K562 (cell line): ENCODE data around the gene DPAGT1. TPM values are rescaled to one million over a fixed set of nuclear protein-coding genes. Genes with fewer than 3 reads are reported as not detected.

ENCODE experiments used
- CXXC5 ChIP-seq: fragments of 250-450 bp; sonication (Bioruptor Pico); IDR thresholded peaks from 2 replicates; pipeline ENCODE4 v1.8.0; 2022; ENCODE audit warnings: inconsistent platforms, mild to moderate bottlenecking, moderate library complexity
- E2F6 ChIP-seq, 2 experiments: IDR thresholded peaks; 2 replicates each; pipeline ENCODE4 v1.6.1; 2011; ENCODE audit warnings: borderline replicate concordance in 1 of 2, control low read depth in 1 of 2, low read depth in 1 of 2, low read length in 1 of 2, mild to moderate bottlenecking in 1 of 2, mixed read lengths in 1 of 2, moderate library complexity in 1 of 2; ENCODE audit not compliant: insufficient read depth in 1 of 2, insufficient read length in 1 of 2, poor library complexity in 1 of 2, severe bottlenecking in 1 of 2; ENCODE audit errors: extremely low read depth in 1 of 2
- ESRRA ChIP-seq: fragments of 450-650 bp; IDR thresholded peaks from 2 replicates; pipeline ENCODE4 v1.6.1; 2014; ENCODE audit warnings: low read depth, mild to moderate bottlenecking, moderate library complexity, borderline replicate concordance
- ETS2 ChIP-seq: IDR thresholded peaks from 2 replicates; pipeline ENCODE4 v1.6.1; 2016; ENCODE audit warnings: borderline replicate concordance, missing genetic modification characterization, mild to moderate bottlenecking, moderate library complexity, missing compliant biosample characterization; ENCODE audit not compliant: poor library complexity, severe bottlenecking
- FOS ChIP-seq: IDR thresholded peaks from 3 replicates; pipeline ENCODE4 v1.6.1; 2011; ENCODE audit not compliant: insufficient read length; ENCODE audit errors: extremely low read depth
- FOXK2 ChIP-seq, 2 experiments: fragments of 450-650 bp; IDR thresholded peaks in 1 of 2; conservative IDR thresholded peaks in 1 of 2; 2 replicates each; pipeline ENCODE4 v1.6.1; 2016; ENCODE audit warnings: low read depth in 2 of 2, mild to moderate bottlenecking in 1 of 2
- FOXO4 ChIP-seq: fragments of 450-650 bp; formaldehyde crosslinking; IDR thresholded peaks from 2 replicates; pipeline ENCODE4 v1.4.0; 2020; ENCODE audit warnings: mild to moderate bottlenecking, moderate library complexity
- GTF2E2 ChIP-seq: fragments of 200-800 bp; sonication (Bioruptor generic); IDR thresholded peaks from 2 replicates; pipeline ENCODE4 v1.6.1; 2016; ENCODE audit warnings: missing genetic modification characterization, missing compliant biosample characterization
- HCFC1 ChIP-seq: IDR thresholded peaks from 2 replicates; pipeline ENCODE4 v1.6.1; 2012; ENCODE audit warnings: low read depth, low read length, improper control_type of control experiment
- KAT7 ChIP-seq: sonication (generic); formaldehyde crosslinking; IDR thresholded peaks from 2 replicates; pipeline ENCODE4 v1.8.0; 2022; ENCODE audit warnings: missing genetic modification reagents, mild to moderate bottlenecking, borderline replicate concordance
- MAZ ChIP-seq, 2 experiments: fragments of 450-650 bp in 1 of 2; sonication (generic) in 1 of 2; formaldehyde crosslinking; IDR thresholded peaks in 1 of 2; conservative IDR thresholded peaks in 1 of 2; 2 replicates each; pipeline versions ENCODE4 v1.4.0 to v1.5.0; 2020; ENCODE audit warnings: mild to moderate bottlenecking in 1 of 2, missing genetic modification reagents in 1 of 2
- MCM7 ChIP-seq, 2 experiments: fragments of 450-650 bp; IDR thresholded peaks; 2 replicates each; pipeline ENCODE4 v1.6.1; 2016 to 2018
- SFPQ ChIP-seq: fragments of 200-400 bp; formaldehyde crosslinking; IDR thresholded peaks from 2 replicates; pipeline ENCODE4 v1.6.1; 2017; ENCODE audit warnings: mild to moderate bottlenecking, low read depth, low read length, moderate library complexity
- SP2 ChIP-seq: IDR thresholded peaks from 2 replicates; pipeline ENCODE4 v1.6.1; 2011; ENCODE audit warnings: mild to moderate bottlenecking, low read depth, low read length, moderate library complexity; ENCODE audit not compliant: poor library complexity, severe bottlenecking; ENCODE audit errors: extremely low read depth
- TCFL5 ChIP-seq: fragments of 250-450 bp; sonication (Bioruptor Pico); conservative IDR thresholded peaks from 2 replicates; pipeline ENCODE4 v1.6.1; 2021; ENCODE audit warnings: mild to moderate bottlenecking, moderate library complexity, matching md5 sums
- TOE1 ChIP-seq, 2 experiments: fragments of 450-650 bp in 1 of 2; sonication (generic) in 1 of 2; formaldehyde crosslinking in 1 of 2; IDR thresholded peaks; 2 replicates each; pipeline versions ENCODE4 v1.7.1 to v1.8.0; 2016 to 2022; ENCODE audit warnings: borderline replicate concordance in 2 of 2, mild to moderate bottlenecking in 2 of 2, antibody characterized with exemption in 1 of 2, inconsistent platforms in 1 of 2, low read depth in 1 of 2, missing genetic modification reagents in 1 of 2, moderate library complexity in 1 of 2
- ZNF124 ChIP-seq: sonication (generic); formaldehyde crosslinking; IDR thresholded peaks from 2 replicates; pipeline ENCODE4 v1.8.1; 2022; ENCODE audit warnings: missing genetic modification reagents
- ZNF449 ChIP-seq: fragments of 250-450 bp; sonication (Bioruptor Pico); IDR thresholded peaks from 2 replicates; pipeline ENCODE4 v1.8.0; 2022; ENCODE audit warnings: moderate library complexity, mild to moderate bottlenecking, inconsistent platforms
- ZNF583 ChIP-seq: fragments of 250-450 bp; sonication (Bioruptor Pico); IDR thresholded peaks from 2 replicates; pipeline ENCODE4 v1.4.0; 2020
- ZSCAN32 ChIP-seq: fragments of 450-650 bp; formaldehyde crosslinking; IDR thresholded peaks from 2 replicates; pipeline ENCODE4 v1.4.0; 2020; ENCODE audit warnings: mild to moderate bottlenecking, moderate library complexity
- polyA plus RNA-seq, 8 experiments: library from polyadenylated mRNA; depleted of rRNA in 4 of 8; stranded (reverse) in 5 of 8; unstranded in 3 of 8; fragments of >200 nt; fragmentation: Nextera tagmentation in 2 of 8; fragmentation: Illumina TruSeq in 1 of 8; extraction: Ambion mirVana in 2 of 8; extraction: Trizol in 1 of 8; gene quantifications; 2 replicates each; pipeline versions ENCODE4 v1.2.1 to v1.2.3, GENCODE V29; 2011 to 2014; ENCODE audit warnings: inconsistent platforms in 1 of 8, missing spikeins in 1 of 8
- total RNA-seq, 7 experiments: library from RNA; depleted of rRNA in 6 of 7; stranded (reverse); fragments of >200 nt in 6 of 7; fragmentation: Illumina TruSeq in 2 of 7; extraction: Trizol in 2 of 7; gene quantifications; 2 replicates each; pipeline versions ENCODE4 v1.2.1 to v1.2.3, GENCODE V29; 2011 to 2021; ENCODE audit warnings: low replicate concordance in 1 of 7

Gene DPAGT1
- total and polyA plus RNA-seq, 9 of the 15 experiments (the other 6 are each of a cell fraction or from before 2014, with no cell fraction given): 29.9 to 135 (median 85.0) TPM

- TF ChIP-seq ESRRA: peak; percentile 15; the same call in 1 of the 2 replicates
- TF ChIP-seq SFPQ: no peak
- TF ChIP-seq HCFC1: no peak
- peak; percentile 63 to 68 for TF ChIP-seq MAZ (CRISPR knock-in tag; conservative IDR thresholded peaks at IDR 0.05 in 1 of 2, IDR thresholded peaks at IDR 0.05 in 1 of 2)
- no peak for TF ChIP-seq ETS2 (tag)
- no peak for TF ChIP-seq TCFL5
- TF ChIP-seq SP2: peak; percentile 22
- no peak for TF ChIP-seq ZNF124 (CRISPR knock-in tag)
- TF ChIP-seq TOE1 (IDR thresholded peaks at IDR 0.05; ENCODE audit: borderline replicate concordance): peak; percentile 28; the same call in 1 of the 2 replicates
- no peak for TF ChIP-seq TOE1 (CRISPR knock-in tag; IDR thresholded peaks at IDR 0.05; ENCODE audit: borderline replicate concordance, low read depth)
- TF ChIP-seq FOS: peak; percentile 41
- TF ChIP-seq ZNF583 (CRISPR knock-in tag): no peak
- no peak for TF ChIP-seq GTF2E2 (tag)
- TF ChIP-seq MCM7 (IDR thresholded peaks at IDR 0.05): no peak
- TF ChIP-seq CXXC5 (CRISPR knock-in tag): 0 out of 2 replicates have a peak, but pooled peaks have one; percentile 14
- no peak for TF ChIP-seq ZSCAN32 (CRISPR knock-in tag)
- no peak for TF ChIP-seq KAT7 (CRISPR knock-in tag)
- TF ChIP-seq ZNF449: no peak
- TF ChIP-seq FOXO4 (CRISPR knock-in tag): no peak
- TF ChIP-seq FOXK2 (conservative IDR thresholded peaks at IDR 0.05 in 1 of 2, IDR thresholded peaks at IDR 0.05 in 1 of 2; ENCODE audit: low read depth in 2 of 2): peak in 1 of 2 experiments; percentile 44; a peak in 1 of 4 replicates
- TF ChIP-seq E2F6 (IDR thresholded peaks at IDR 0.05; ENCODE audit: borderline replicate concordance in 1 of 2, extremely low read depth in 1 of 2, insufficient read depth in 1 of 2, insufficient read length in 1 of 2, low read depth in 1 of 2, low read length in 1 of 2, poor library complexity in 1 of 2, severe bottlenecking in 1 of 2): peak in 1 of 2 experiments; percentile 13
Measured at GRCh38 chr11:119108146-119108856, 6.6 kb upstream of the DPAGT1 start (continued).
